H1 (cell line): ENCODE data around the gene TMPRSS3. TPM values are rescaled to one million over a fixed set of nuclear protein-coding genes. Genes with fewer than 3 reads are reported as not detected.
A peak's percentile ranks its signal among the peaks of the same experiment; 100 is the strongest.

Experiments
- CTCF ChIA-PET: fragments of 300-600 bp; sonication (Branson Sonifier 250); formaldehyde crosslinking; loops from one replicate; lab custom pipeline; 2021; ENCODE audit not compliant: partially characterized antibody; lab: Charles Lee
- POLR2A ChIA-PET: fragments of 300-600 bp; sonication (Branson Sonifier 250); formaldehyde crosslinking; loops from one replicate; lab custom pipeline; 2021; ENCODE audit warnings: inconsistent platforms; ENCODE audit not compliant: partially characterized antibody; lab: Charles Lee
- DNase-seq, 2 experiments: peaks; one replicate each; pipeline versions ENCODE4 v3.0.0 to v3.0.0-alpha.2; 2010 to 2022; ENCODE audit warnings: low spot score in 2 of 2, low read depth in 1 of 2, mixed read lengths in 1 of 2
- FAIRE-seq: peaks from 2 replicates; lab custom pipeline; 2011; peaks lifted over from hg19 to GRCh38; lab: Jason Lieb, UNC
- H2AFZ ChIP-seq: 2 replicates; pipeline ENCODE4 v1.8.1; 2012; ENCODE audit warnings: low read length, inconsistent platforms
- H2AK5ac ChIP-seq: 2 replicates; pipeline ENCODE4 v1.6.1; 2013; ENCODE audit warnings: low read depth, low read length
- H2BK120ac ChIP-seq: replicated peaks from 2 replicates; pipeline ENCODE3; 2013; ENCODE audit warnings: low read depth, low read length, inconsistent platforms
- H2BK12ac ChIP-seq: 2 replicates; pipeline ENCODE4 v1.6.1; 2013; ENCODE audit warnings: low read depth, low read length
- H2BK15ac ChIP-seq: 2 replicates; pipeline ENCODE4 v1.6.1; 2013; ENCODE audit warnings: low read length
- H2BK20ac ChIP-seq: 2 replicates; pipeline ENCODE4 v1.6.1; 2013; ENCODE audit warnings: low read length
- H2BK5ac ChIP-seq: 2 replicates; pipeline ENCODE4 v1.6.1; 2013; ENCODE audit warnings: low read depth, low read length
- H3K14ac ChIP-seq: 2 replicates; pipeline ENCODE4 v1.6.1; 2013; ENCODE audit warnings: inconsistent platforms; ENCODE audit not compliant: insufficient read length
- H3K18ac ChIP-seq: 2 replicates; pipeline ENCODE4 v1.6.1; 2013; ENCODE audit warnings: low read length; ENCODE audit errors: extremely low read depth
- H3K23ac ChIP-seq: 2 replicates; pipeline ENCODE4 v1.6.1; 2013; ENCODE audit warnings: inconsistent platforms; ENCODE audit not compliant: insufficient read length
- H3K23me2 ChIP-seq: 2 replicates; pipeline ENCODE4 v1.6.1; 2013; ENCODE audit warnings: low read depth, low read length
- H3K27ac ChIP-seq: 2 replicates; pipeline ENCODE4 v1.6.1; 2011; ENCODE audit warnings: low read depth, low read length, inconsistent platforms
- H3K27me3 ChIP-seq, 4 experiments: replicated peaks in 1 of 4; 1 replicate in 1 of 4; 2 replicates in 3 of 4; pipeline versions ENCODE4 v1.6.1 to v1.8.1; 2011 to 2013; ENCODE audit warnings: low read length in 3 of 4, mild to moderate bottlenecking in 3 of 4, inconsistent platforms in 2 of 4, mixed read lengths in 2 of 4, moderate library complexity in 1 of 4; ENCODE audit not compliant: control insufficient read depth in 3 of 4, insufficient read depth in 3 of 4; ENCODE audit errors: extremely low read depth in 1 of 4
- H3K36me3 ChIP-seq, 4 experiments: 2 replicates each; pipeline versions ENCODE4 v1.6.1 to v1.8.1; 2011 to 2013; ENCODE audit warnings: mild to moderate bottlenecking in 4 of 4, low read length in 3 of 4, moderate library complexity in 2 of 4, control low read depth in 1 of 4, inconsistent platforms in 1 of 4; ENCODE audit not compliant: insufficient read depth in 4 of 4, control insufficient read depth in 2 of 4
- H3K4ac ChIP-seq: replicated peaks from 2 replicates; pipeline ENCODE3; 2013; ENCODE audit warnings: low read length, low read depth, mixed read lengths, inconsistent platforms; ENCODE audit not compliant: insufficient read length
- H3K4me1 ChIP-seq, 4 experiments: replicated peaks in 1 of 4; 1 replicate in 1 of 4; 2 replicates in 3 of 4; pipeline versions ENCODE4 v1.6.1 to v1.8.1; 2011 to 2013; ENCODE audit warnings: low read length in 3 of 4, inconsistent platforms in 2 of 4, mixed read lengths in 1 of 4; ENCODE audit not compliant: insufficient read depth in 4 of 4, control insufficient read depth in 3 of 4
- H3K4me2 ChIP-seq, 2 experiments: 2 replicates each; pipeline versions ENCODE4 v1.6.1 to v1.8.1; 2011 to 2013; ENCODE audit warnings: low read depth in 2 of 2, low read length in 2 of 2, control low read depth in 1 of 2, inconsistent platforms in 1 of 2, mild to moderate bottlenecking in 1 of 2; ENCODE audit not compliant: insufficient read depth in 1 of 2
- H3K4me3 ChIP-seq, 4 experiments: fragments of 200-600, 300-600 bp in 1 of 4; sonication (generic), shearing (Covaris generic), sonication (Bioruptor Twin) in 1 of 4; 2 replicates each; pipeline versions ENCODE4 v1.5.1 to v1.8.1; 2011 to 2016; ENCODE audit warnings: low read length in 4 of 4, low read depth in 3 of 4, control low read depth in 2 of 4, inconsistent platforms in 2 of 4, mild to moderate bottlenecking in 2 of 4, mixed read lengths in 1 of 4, moderate library complexity in 1 of 4; ENCODE audit not compliant: insufficient read depth in 2 of 4; ENCODE audit errors: extremely low read depth in 1 of 4
- H3K56ac ChIP-seq: replicated peaks from 2 replicates; pipeline ENCODE3; 2013; ENCODE audit warnings: low read depth, mild to moderate bottlenecking, mixed read lengths, low read length, inconsistent platforms; ENCODE audit not compliant: insufficient read length
- H3K79me1 ChIP-seq: 2 replicates; pipeline ENCODE4 v1.6.1; 2013; ENCODE audit warnings: low read depth, low read length, control low read depth
- H3K79me2 ChIP-seq, 2 experiments: 2 replicates each; pipeline versions ENCODE4 v1.6.1 to v1.8.1; 2012 to 2013; ENCODE audit warnings: low read length in 2 of 2, mild to moderate bottlenecking in 2 of 2, inconsistent platforms in 1 of 2; ENCODE audit not compliant: insufficient read depth in 2 of 2, control insufficient read depth in 1 of 2
- H3K9ac ChIP-seq, 4 experiments: replicated peaks in 1 of 4; 1 replicate in 1 of 4; 2 replicates in 3 of 4; pipeline versions ENCODE4 v1.6.1 to v1.8.1; 2011 to 2013; ENCODE audit warnings: low read depth in 3 of 4, low read length in 3 of 4, control low read depth in 2 of 4, mild to moderate bottlenecking in 2 of 4, moderate library complexity in 2 of 4, inconsistent platforms in 1 of 4; ENCODE audit errors: extremely low read depth in 1 of 4
- H3K9me3 ChIP-seq, 2 experiments: 2 replicates each; pipeline versions ENCODE4 v1.6.1 to v1.8.1; 2012 to 2013; ENCODE audit warnings: mild to moderate bottlenecking in 2 of 2, moderate library complexity in 2 of 2, control low read depth in 1 of 2, inconsistent platforms in 1 of 2, low read depth in 1 of 2, low read length in 1 of 2, mixed read lengths in 1 of 2; ENCODE audit not compliant: insufficient read depth in 2 of 2
- H4K20me1 ChIP-seq, 2 experiments: replicated peaks in 1 of 2; 2 replicates each; pipeline versions ENCODE3 to v1.8.1; 2011 to 2013; ENCODE audit warnings: inconsistent platforms in 2 of 2, low read length in 2 of 2, mild to moderate bottlenecking in 1 of 2; ENCODE audit not compliant: insufficient read depth in 2 of 2, control insufficient read depth in 1 of 2
- H4K5ac ChIP-seq: 2 replicates; pipeline ENCODE4 v1.6.1; 2013; ENCODE audit warnings: low read length, low read depth, mixed read lengths, inconsistent platforms; ENCODE audit not compliant: insufficient read length
- H4K8ac ChIP-seq: 2 replicates; pipeline ENCODE4 v1.8.0; 2013; ENCODE audit warnings: mild to moderate bottlenecking, moderate library complexity, low read length, inconsistent platforms; ENCODE audit not compliant: insufficient read depth; ENCODE audit errors: extremely low read depth
- H4K91ac ChIP-seq: replicated peaks from 2 replicates; pipeline ENCODE3; 2013; ENCODE audit warnings: low read length, mixed read lengths, inconsistent platforms; ENCODE audit not compliant: insufficient read length
- ASH2L ChIP-seq: fragments of 200-600, 300-600 bp; sonication (generic); IDR thresholded peaks from one replicate; pipeline ENCODE4 v1.7.1; 2017; ENCODE audit warnings: low read length
- BRCA1 ChIP-seq: IDR thresholded peaks from 2 replicates; pipeline ENCODE4 v1.6.1; 2012; ENCODE audit warnings: low read depth, low read length, improper control_type of control experiment
- CEBPB ChIP-seq: IDR thresholded peaks from 2 replicates; pipeline ENCODE4 v1.6.1; 2012; ENCODE audit warnings: low read depth, low read length
- NANOG ChIP-seq: IDR thresholded peaks from 2 replicates; pipeline ENCODE4 v1.6.1; 2011; ENCODE audit warnings: low read length, low read depth, mild to moderate bottlenecking, inconsistent platforms; ENCODE audit not compliant: insufficient read depth, poor library complexity, severe bottlenecking
- POLR2A ChIP-seq, 2 experiments: IDR thresholded peaks; 1 replicate in 1 of 2; 2 replicates in 1 of 2; pipeline ENCODE4 v1.6.1; 2011; ENCODE audit warnings: low read depth in 2 of 2, low read length in 2 of 2, mild to moderate bottlenecking in 2 of 2; ENCODE audit errors: control extremely low read depth in 1 of 2
- RFX5 ChIP-seq: IDR thresholded peaks from 2 replicates; pipeline ENCODE4 v1.6.1; 2011; ENCODE audit warnings: low read depth, low read length, improper control_type of control experiment, borderline replicate concordance
- SIRT6 ChIP-seq: IDR thresholded peaks from one replicate; pipeline ENCODE4 v1.7.1; 2012; ENCODE audit warnings: low read length, inconsistent platforms
- SP1 ChIP-seq: IDR thresholded peaks from 2 replicates; pipeline ENCODE4 v1.6.1; 2011; ENCODE audit warnings: low read depth, low read length
- TCF12 ChIP-seq: IDR thresholded peaks from 2 replicates; pipeline ENCODE4 v1.6.1; 2011; ENCODE audit warnings: low read depth, mild to moderate bottlenecking, low read length
- WGBS, 2 experiments: shearing (Covaris generic) in 1 of 2; methylation state at CpG; one replicate each; pipeline versions ENCODE4 v1.1.6 to v1.1.7; 2013 to 2015; ENCODE audit warnings: low lambda C conversion rate in 2 of 2, mixed read lengths in 2 of 2, inconsistent platforms in 1 of 2, low coverage in 1 of 2, missing lambda C conversion rate in 1 of 2; ENCODE audit not compliant: insufficient replicate concordance in 2 of 2, insufficient coverage in 1 of 2, insufficient read length in 1 of 2; ENCODE audit errors: extremely low coverage in 1 of 2, missing lambda C conversion rate in 1 of 2; 5-methylcytosine and 5-hydroxymethylcytosine counted together
- polyA plus RNA-seq, 7 experiments: library from polyadenylated mRNA; depleted of rRNA in 3 of 7; stranded (reverse) in 5 of 7; unstranded in 2 of 7; fragments of >200 nt in 5 of 7; fragments of 200-250 nt in 2 of 7; gene quantifications; 1 replicate in 5 of 7; 2 replicates in 1 of 7; 4 replicates in 1 of 7; pipeline versions ENCODE4 v1.2.1 to v1.2.3, GENCODE V29; 2011 to 2013; ENCODE audit warnings: missing spikeins in 2 of 7, mixed read lengths in 2 of 7
- total RNA-seq: library from RNA; stranded (reverse); fragmentation: NEBNext Ultra II Directional; extraction: Animal tissue kit (Norgen Biotek cat#: 25700); gene quantifications from 2 replicates; pipeline ENCODE4 v1.2.1, GENCODE V29; 2021
- TF ChIP-seq, protein P1 (sequence below): IDR thresholded peaks from 2 replicates; pipeline ENCODE4 v1.6.1; 2012; ENCODE audit warnings: inconsistent platforms
- TF ChIP-seq, protein P2 (sequence below): IDR thresholded peaks from 2 replicates; pipeline ENCODE4 v1.6.1; 2012; ENCODE audit warnings: low read length, inconsistent platforms

The TMPRSS3 gene
- total and polyA plus RNA-seq, 2 of the 8 experiments (the other 6 are each of a cell fraction or from before 2014, with no cell fraction given), result 0.38 TPM; not detected in 1

- Histone ChIP-seq H4K91ac (no peak overlapping the region), H3K4me2 (no peak overlapping the region), H3K9ac (no peak overlapping the region), H2BK20ac (no peak overlapping the region), H3K9me3 (no peaks in the 10 kb centered on the region), H3K18ac (no peak overlapping the region; the same call in 1 of the 2 replicates), H3K27ac (no peak overlapping the region), H2BK12ac (no peak overlapping the region), H2BK120ac (no peak overlapping the region), H3K36me3 (no peaks in the 10 kb centered on the region), H3K14ac (no peak overlapping the region), H4K5ac (no peak overlapping the region), H3K79me1 (no peaks in the 10 kb centered on the region), H4K20me1 (peaks cover 0 to 3% of the 10 kb centered on the region in 2 experiments), H3K56ac (no peak overlapping the region), H3K79me2 (no peaks in the 10 kb centered on the region), H2BK15ac (no peak overlapping the region), H3K27me3 (no peaks in the 10 kb centered on the region), H3K4ac (no peak overlapping the region), H2AFZ (peak overlapping the region; percentile 72; the same call in 1 of the 2 replicates), H2AK5ac (no peak overlapping the region), H4K8ac (peak overlapping the region; percentile 57; the same call in 1 of the 2 replicates), H3K23ac (no peak overlapping the region), H2BK5ac (no peak overlapping the region), H3K4me1 (peaks cover 0 to 3% (median 1%) of the 10 kb centered on the region in 4 experiments; a peak in 3 of 7 replicates), H3K23me2 (peaks cover 6% of the 10 kb centered on the region), H3K4me3 (no peak overlapping the region)
- WGBS, 2 experiments, result 88% methylated on average over 20 of the region's 27 CpGs; no CpG with 5 or more reads in 1 of the 2 experiments
- ChIA-PET CTCF (interaction anchor here (0.5 to 1.3 kb wide), 6 partner anchors 11 to 403 kb away, joined by 3 to 7 read pairs (median 4); partner anchors contain the start of gene UBASH3A), POLR2A (no interaction called here)
- DNase-seq, result no peak
- FAIRE-seq, result no peak
- TF ChIP-seq SP1 (no peak), TCF12 (no peak), SIRT6 (no peak), BRCA1 (no peak), POLR2A (IDR thresholded peaks at IDR 0.05; ENCODE audit: control extremely low read depth in 1 of 2, low read depth in 2 of 2, low read length in 2 of 2) (no peak), RFX5 (no peak), ASH2L (no peak), NANOG (no peak), CEBPB (no peak)
- TF ChIP-seq, protein P1, sequence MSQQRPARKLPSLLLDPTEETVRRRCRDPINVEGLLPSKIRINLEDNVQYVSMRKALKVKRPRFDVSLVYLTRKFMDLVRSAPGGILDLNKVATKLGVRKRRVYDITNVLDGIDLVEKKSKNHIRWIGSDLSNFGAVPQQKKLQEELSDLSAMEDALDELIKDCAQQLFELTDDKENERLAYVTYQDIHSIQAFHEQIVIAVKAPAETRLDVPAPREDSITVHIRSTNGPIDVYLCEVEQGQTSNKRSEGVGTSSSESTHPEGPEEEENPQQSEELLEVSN, result no peak
- TF ChIP-seq, protein P2, sequence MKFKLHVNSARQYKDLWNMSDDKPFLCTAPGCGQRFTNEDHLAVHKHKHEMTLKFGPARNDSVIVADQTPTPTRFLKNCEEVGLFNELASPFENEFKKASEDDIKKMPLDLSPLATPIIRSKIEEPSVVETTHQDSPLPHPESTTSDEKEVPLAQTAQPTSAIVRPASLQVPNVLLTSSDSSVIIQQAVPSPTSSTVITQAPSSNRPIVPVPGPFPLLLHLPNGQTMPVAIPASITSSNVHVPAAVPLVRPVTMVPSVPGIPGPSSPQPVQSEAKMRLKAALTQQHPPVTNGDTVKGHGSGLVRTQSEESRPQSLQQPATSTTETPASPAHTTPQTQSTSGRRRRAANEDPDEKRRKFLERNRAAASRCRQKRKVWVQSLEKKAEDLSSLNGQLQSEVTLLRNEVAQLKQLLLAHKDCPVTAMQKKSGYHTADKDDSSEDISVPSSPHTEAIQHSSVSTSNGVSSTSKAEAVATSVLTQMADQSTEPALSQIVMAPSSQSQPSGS, result no peak
Measured at GRCh38 chr21:42414928-42415769, 19.3 kb upstream of the TMPRSS3 start.
